NCI-H774 (cell line): ENCODE results near the gene CEP63.

Experiments used
- DNase-seq: peaks from one replicate; lab custom pipeline; 2025; lab: John Stamatoyannopoulos, UW

The CEP63 gene

GRCh38 chr3:134485718-134486576, at the start of gene CEP63, which contains the start of gene ANAPC13:
CEP63 (plus strand) TSS chr3:134486057; CDS start chr3:134495321, 9,264 bp downstream.
ANAPC13 (minus strand) TSS chr3:134485985; CDS start chr3:134482904, 3,081 bp downstream.
- peak; percentile 98 for DNase-seq

- no peak for DNase-seq
These were observed 48.6 kb upstream of the CEP63 start for GRCh38 chr3:134437211-134437752.

- no peak for DNase-seq
These were observed 44.5 kb upstream of the CEP63 start for GRCh38 chr3:134441321-134441720.

GRCh38 chr3:134441821-134442220, 44.0 kb upstream of the CEP63 start:
- no peak for DNase-seq

DNA sequence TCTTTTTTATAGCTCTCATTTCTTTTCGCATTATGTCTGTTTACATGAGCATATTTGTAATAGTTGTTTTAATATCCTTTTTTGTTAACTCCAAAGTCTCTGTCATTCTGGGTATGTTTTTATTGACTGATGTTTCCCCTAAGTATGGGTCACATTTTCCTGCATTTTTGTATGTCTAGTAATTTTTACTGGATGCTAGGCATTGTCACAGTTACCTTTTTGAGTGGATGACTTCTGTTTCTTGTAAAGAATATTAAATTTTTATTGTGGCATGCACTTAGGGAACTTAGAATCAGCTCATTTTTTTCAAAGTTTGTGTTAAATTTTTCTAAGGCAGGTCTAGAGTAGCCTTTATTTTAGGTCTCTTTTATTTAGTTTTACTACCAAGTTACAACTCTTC, 40.8 kb upstream of the CEP63 start:
- no peak for DNase-seq

DNA sequence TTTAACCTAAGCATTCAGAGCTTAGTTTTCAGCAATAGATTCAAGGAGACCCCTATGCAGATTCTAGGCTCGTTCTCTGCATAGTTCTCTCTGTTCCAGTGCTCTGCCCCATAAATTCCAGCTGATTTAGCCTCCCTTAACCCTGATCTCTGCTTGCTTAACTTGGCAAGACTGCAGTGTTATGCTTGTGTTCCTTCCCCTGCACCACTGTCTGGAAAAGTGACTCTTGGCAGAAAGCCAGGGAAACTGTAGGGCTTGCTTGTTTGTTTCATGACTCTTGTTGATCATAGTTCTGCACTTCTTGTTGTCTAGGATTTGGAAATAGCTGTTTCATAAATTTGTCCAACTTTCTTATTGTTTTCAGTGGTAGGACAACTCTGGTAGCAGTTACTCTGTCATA, 40.2 kb upstream of the CEP63 start:
- no peak for DNase-seq

DNA sequence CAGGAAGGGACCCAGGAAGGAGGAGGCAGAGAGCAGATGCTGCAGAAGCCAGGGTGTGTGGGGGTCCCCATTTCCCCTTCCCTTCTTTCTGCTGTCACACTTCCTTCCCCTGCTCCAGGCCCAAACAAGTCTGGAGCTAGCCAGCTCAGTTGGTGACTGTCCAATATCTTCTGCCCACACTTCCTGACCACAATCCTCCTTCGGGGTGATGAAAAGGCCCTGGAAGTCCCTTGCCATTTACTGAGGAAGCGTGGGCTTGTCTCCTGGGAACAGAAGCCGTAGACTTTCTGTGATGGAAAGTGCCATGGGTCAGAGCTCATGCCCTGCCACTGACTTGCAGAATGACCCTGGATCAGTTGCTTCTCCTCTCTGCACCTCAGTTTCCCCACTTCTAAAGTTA, 39.1 kb upstream of the CEP63 start:
- DNase-seq: no peak

- DNase-seq: no peak
These were observed 38.5 kb upstream of the CEP63 start for GRCh38 chr3:134447351-134447750.

GRCh38 chr3:134448664-134449063, 37.2 kb upstream of the CEP63 start:
- DNase-seq: no peak

GRCh38 chr3:134449277-134449676, 36.6 kb upstream of the CEP63 start:
- peak; percentile 19 for DNase-seq

- no peak for DNase-seq
These were observed 35.9 kb upstream of the CEP63 start for GRCh38 chr3:134449951-134450350.

DNA sequence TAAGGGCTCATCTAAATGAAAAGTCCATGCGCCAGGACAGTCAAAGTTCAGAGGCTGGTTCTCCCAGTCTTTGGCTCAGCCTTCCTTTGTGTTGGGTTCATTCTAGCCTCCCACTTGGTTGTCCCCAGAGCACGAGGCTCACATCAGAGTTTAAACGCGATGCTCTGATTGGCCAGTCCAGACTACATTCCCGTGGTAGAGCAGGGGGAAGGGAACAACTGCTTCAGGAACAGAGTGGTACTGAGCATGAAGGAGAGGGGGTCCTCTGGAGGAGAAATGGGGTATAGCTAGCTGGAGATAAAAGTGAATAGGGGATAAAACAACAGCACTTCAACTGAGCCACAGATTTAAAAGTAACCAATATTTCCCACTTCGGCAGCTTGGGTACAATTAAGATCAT, 32.2 kb upstream of the CEP63 start:
- no peak for DNase-seq

- no peak for DNase-seq
These were observed 28.3 kb upstream of the CEP63 start for GRCh38 chr3:134457376-134458074.

DNA sequence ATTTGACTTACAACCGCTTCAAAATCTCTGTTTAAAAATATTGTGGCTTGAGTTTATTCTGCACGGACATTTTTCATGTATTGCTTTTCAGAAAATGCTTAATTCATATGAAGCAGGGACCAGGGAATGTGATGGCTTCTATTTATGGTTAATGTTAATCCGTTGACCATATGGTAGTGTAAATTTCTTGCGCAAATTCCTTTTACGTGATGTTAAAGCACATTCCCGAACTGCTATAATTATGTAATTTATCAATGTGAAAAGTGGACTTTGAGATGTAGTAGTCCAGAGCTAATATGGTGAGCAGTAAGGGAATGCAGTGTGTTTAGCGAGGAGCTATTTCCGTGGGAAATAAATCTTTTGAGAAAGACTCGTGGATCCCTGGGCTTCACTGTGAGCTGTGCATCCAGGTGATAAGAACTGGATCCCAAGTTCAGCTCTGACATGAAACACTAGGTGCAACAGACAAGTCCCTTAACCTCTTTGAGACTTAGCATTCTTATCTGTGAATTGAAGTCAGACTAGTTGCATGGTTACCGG, 27.4 kb upstream of the CEP63 start:
- no peak for DNase-seq

- no peak for DNase-seq
These were observed 26.3 kb upstream of the CEP63 start for GRCh38 chr3:134459562-134459961.

- DNase-seq: no peak
These were observed 24.9 kb upstream of the CEP63 start for GRCh38 chr3:134460965-134461364.

DNA sequence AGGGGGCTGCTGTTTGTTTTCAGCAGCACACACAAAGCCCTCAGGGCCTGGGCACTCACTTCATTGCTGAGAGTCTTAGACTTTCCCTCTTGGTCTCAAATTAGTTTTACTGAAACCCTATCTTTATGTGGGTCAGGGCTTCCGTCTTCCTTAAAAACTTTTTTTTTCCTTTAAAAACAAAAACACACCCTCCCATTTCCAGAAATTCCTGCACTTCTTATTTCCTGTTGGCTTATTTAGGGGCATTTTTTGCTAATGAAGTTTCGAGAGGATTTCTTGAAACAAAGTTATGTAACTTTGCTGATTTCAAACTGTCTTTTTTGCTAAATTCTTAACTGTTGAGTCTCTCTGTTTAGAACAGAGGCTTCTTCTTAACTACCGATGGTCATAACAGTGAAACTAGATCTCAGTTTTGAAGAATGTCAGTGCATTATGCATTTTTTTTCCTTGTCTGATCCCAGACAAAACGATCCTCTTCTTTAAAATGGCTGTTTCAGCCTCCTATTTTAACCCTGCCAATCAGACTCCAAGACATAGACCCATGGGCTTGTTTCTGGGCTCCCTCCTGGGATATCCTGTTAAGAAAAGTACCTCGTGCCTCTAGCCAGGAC, 23.4 kb upstream of the CEP63 start:
- no peak for DNase-seq

- DNase-seq: no peak
These were observed 22.2 kb upstream of the CEP63 start for GRCh38 chr3:134463676-134464063.

DNA sequence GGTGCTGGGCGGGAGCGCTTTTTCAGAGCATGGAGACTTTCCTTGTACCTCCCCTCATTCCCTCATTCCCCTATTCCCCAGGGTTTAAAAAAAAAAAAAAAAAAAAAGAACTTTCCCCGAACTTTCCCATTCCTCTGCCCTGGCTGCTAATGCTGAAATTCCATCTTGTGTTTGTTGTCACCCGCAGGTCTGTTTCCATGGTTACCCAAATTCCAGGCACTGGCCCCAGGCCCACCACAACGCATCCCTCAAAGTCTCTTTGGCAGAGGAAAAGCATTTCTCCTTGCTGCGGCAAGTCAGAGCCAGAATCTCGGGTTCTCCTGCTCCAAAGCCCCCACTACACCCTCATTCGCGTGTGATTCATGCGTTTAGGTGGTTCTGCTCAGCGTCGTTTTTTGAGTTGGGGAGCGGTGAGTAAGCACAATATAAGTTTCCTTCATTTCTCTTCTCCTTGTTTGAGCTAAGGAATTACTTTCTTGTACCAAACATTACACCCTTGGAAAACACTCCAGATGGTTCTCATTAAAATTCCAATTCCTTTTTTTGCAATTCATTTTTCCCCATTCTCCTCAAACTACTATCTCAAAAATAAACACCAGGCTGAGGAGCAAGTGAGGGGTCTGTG, 21.7 kb upstream of the CEP63 start:
- DNase-seq: no peak

DNA sequence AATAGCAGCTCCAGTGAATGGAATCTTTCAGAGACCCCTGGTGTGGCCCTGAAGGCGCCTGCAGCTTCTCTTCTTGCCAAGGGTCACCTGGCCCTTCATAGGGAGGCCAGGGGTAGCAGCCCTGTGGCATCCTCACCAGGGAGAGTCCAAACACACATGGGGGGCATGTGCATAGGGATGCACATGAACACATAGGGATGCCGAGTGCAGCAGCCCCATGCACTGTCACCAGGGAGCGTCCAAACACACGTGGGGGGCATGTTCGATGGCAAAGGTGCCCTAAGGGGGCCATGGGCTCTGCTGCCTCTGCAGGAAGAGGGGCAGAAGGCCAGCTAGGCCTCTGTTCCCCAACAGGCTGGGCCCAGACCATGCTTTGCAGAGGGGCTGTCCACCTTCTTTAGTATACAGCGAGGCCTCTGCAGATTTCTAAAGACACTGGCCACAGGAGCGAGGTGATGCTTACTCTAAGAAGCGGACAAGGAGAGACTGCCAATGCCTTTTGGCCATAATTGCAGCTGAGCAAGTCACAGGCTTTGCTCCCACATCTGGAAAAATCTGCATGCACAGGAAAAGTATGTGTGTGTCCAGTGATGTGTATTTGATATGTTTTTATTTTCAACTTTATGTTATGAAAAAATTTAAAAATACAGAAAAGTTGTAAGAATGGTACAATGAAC, 21.0 kb upstream of the CEP63 start:
- DNase-seq: no peak

DNA sequence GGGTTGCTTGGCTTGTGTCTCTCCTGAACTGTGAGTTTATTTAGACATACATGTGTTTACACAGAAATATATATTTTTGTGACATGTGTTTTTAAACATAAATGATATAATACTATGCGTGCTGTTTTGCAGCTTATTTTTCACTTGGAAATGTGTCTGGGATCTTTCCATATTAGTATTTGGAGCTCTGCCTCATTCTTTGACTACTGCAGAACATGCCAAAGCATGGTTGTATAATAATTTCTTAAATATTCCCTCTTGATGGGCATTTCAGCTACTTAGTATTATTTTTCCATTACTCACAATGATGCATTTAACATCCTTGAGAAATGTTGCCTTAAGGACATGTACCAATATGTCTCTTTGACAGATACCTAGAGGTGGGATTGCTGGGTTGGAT, 19.5 kb upstream of the CEP63 start:
- no peak for DNase-seq
